GM19193 (cell line): ENCODE data around the gene FOLR3.

ENCODE experiments used
- POLR2A ChIP-seq: IDR thresholded peaks from 4 replicates; pipeline ENCODE4 v1.6.1; 2011; ENCODE audit not compliant: insufficient read depth, insufficient read length; ENCODE audit errors: extremely low read depth

FOLR3 gene

GRCh38 chr11:72112978-72113808 lies 22.3 kb upstream of the FOLR3 start:
- TF ChIP-seq POLR2A: no peak

GRCh38 chr11:72114570-72114969 lies 21.0 kb upstream of the FOLR3 start:
- TF ChIP-seq POLR2A: no peak

- TF ChIP-seq POLR2A: no peak
Observed at GRCh38 chr11:72116019-72116755, 19.3 kb upstream of the FOLR3 start.

GRCh38 chr11:72119198-72119597 lies 16.3 kb upstream of the FOLR3 start:
- TF ChIP-seq POLR2A: no peak

GRCh38 chr11:72120930-72121329 lies 14.6 kb upstream of the FOLR3 start:
- no peak for TF ChIP-seq POLR2A

- no peak for TF ChIP-seq POLR2A
Observed at GRCh38 chr11:72122607-72123006, 12.9 kb upstream of the FOLR3 start.

- TF ChIP-seq POLR2A: no peak
Observed at GRCh38 chr11:72123117-72123653, 12.3 kb upstream of the FOLR3 start.

- TF ChIP-seq POLR2A: no peak
Observed at GRCh38 chr11:72124046-72124445, 11.5 kb upstream of the FOLR3 start.

GRCh38 chr11:72125956-72126355 lies 9.6 kb upstream of the FOLR3 start:
- TF ChIP-seq POLR2A: no peak

GRCh38 chr11:72127923-72128322 lies 7.6 kb upstream of the FOLR3 start:
- TF ChIP-seq POLR2A: no peak

GRCh38 chr11:72129381-72129780 lies 6.1 kb upstream of the FOLR3 start:
- no peak for TF ChIP-seq POLR2A

- TF ChIP-seq POLR2A: no peak
Observed at GRCh38 chr11:72132646-72133045, 2.9 kb upstream of the FOLR3 start.

GRCh38 chr11:72135891-72136683 lies 562 bp downstream of the FOLR3 start:
- TF ChIP-seq POLR2A: no peak

GRCh38 chr11:72136684-72137262 lies 1.2 kb downstream of the FOLR3 start:
- TF ChIP-seq POLR2A: no peak

GRCh38 chr11:72138821-72139390 lies 3.4 kb downstream of the FOLR3 start:
- no peak for TF ChIP-seq POLR2A

GRCh38 chr11:72139500-72139899 lies 4.0 kb downstream of the FOLR3 start:
- TF ChIP-seq POLR2A: no peak
